Cerebellar cortex (tissue), 1 donor: ENCODE measurements around the gene GLRX3.

Experiments used
- DNase-seq: peaks from one replicate; pipeline ENCODE4 v3.0.0-alpha.2; 2015; ENCODE audit warnings: low spot score

The GLRX3 gene

GRCh38 chr10:130137659-130138478 is 1.7 kb downstream of the GLRX3 start:
- DNase-seq, result no peak

GRCh38 chr10:130138479-130138866 is 2.3 kb downstream of the GLRX3 start:
- DNase-seq, result no peak

DNA sequence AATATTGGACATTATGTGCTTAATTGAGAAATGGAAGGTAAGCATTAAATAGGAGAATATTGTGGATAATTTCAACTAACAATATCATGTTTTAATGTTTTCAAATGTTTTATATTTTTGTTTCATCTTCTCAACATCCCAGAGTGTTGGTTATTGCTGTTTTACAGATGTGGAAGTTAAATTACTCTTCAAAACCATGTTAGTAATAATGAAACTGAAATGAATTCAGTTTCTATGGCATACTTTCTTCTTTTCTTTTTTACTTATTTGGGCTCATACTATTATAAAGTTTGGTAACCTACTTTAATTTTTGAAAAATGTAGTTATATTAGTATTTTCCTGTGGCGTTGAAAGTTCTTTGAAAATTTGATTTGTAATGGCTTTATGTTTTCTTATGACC is 4.2 kb downstream of the GLRX3 start:
- DNase-seq, result no peak

DNA sequence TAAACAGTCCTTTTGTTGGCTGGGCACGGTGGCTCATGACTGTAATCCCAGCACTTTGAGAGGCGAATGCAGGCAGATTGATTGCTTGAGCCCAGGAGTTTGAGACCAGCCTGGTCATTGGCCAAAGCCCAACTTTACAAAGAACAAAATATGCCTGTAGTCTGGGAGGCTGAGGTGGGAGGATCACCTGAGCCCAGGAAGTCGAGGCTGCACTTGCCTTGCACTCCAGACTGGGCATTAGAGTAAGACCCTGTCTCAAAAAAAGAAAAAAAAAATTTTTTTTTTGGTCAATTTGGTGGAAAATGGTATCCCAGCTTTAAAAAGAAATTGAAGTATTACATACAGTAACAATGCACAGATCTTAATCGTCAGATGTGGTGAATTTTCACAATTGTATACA is 4.8 kb downstream of the GLRX3 start:
- no peak for DNase-seq

DNA sequence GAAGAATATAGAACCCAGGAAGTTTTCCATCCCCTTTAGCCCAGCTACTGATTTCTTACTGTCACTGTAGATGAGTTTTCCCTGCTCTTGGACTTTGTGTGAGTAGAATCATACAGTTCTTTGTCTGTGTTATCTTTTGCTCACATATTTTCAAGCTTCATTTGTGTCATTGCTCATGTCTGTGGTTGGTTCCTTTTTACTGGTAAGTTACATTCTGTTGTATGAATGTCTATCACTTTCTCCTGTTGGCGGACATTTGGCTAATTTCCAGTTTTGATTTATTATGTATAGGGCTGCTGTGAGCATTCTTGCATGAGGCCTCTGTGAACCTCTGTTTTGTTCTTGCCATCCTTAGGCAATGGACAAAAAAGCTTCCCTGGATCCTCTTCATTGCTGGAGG is 5.3 kb downstream of the GLRX3 start:
- no peak for DNase-seq

DNA sequence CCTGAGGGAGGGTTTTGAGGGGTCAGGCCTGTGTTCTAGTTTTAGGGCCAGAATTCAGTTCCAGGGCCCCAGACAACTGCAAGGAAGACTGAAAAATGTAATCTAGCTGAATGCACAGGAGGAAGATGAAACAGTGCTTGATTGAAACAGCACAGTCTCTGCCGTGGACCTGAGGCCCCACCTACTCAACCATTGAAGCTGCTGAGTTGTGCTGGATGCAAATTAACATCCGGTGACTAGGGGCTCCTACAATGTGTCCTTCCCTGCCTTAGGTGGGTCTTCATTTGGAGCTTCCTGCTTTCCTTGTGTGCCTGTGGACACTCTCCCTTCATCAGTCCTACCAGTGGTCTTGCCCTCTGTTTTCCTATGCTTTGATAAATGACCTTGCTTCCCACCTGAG is 5.7 kb downstream of the GLRX3 start:
- no peak for DNase-seq

DNA sequence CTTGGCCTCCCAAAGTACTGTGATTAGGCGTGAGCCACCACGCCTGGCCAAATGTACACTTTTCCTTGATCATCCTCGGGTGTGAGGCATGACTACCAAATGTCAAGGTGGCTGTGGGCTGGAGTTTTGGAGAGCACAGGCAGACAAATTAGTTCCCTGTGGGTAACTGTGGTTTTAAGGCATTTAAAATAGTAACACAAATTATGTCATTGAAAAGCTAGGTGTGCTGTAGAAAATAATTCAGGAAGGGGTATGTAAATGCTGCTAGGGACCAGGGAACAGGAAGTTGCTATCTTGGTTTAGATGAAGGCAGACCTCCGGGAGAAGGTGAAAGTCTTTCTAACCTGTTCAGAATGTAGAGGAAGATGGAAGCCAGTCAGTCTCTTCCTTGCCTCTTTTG is 9.9 kb downstream of the GLRX3 start:
- DNase-seq, result no peak

DNA sequence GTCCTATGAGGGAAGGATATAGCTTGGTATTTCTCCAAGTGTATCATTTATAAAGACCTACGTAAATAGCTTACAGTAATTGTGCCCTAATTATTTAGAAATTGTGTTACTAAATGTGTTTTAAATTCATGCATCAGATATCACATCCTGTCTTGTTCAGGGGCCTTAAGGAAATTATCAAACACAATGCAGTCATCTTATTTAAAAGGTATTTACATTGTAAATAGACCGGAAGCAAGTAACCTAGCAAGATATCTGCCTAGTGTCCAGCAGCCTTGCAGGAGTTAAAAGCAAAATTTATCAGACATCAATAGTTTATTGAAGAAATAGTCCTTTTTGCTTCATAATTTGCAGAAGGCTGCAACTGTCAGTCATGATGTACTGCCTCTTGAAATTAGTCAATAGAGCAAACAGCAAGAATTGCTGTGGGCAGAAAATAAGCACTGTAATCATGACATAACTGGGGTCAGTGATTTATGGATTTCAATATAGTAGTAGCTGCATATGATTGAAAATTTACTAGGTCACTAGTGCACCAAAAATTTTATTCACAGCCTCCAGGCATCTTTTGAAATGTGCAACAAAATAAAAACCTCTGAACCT is 23.1 kb downstream of the GLRX3 start:
- DNase-seq, result no peak

GRCh38 chr10:130160775-130161174 is 24.6 kb downstream of the GLRX3 start:
- peak; percentile 24 for DNase-seq

GRCh38 chr10:130161331-130161730 is 25.1 kb downstream of the GLRX3 start:
- DNase-seq, result no peak

DNA sequence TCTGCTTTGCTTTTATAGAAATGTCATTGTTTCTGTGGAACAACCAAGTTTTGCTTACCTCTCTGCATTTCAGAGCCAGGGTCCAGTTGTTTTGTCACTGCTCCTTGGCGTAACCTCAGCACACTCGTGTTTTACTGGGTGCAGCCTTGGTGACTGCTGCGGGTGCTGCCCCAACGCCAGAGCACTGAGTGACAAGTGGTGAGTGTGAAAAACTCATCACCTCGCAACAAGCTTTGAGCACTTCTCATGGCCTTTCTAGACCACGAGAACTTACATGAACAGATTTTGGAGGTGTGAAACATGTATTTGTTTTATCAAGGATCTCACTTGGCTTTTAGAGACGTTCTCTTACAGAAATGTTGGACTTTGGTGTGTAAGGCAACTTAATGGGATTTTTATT is 31.0 kb downstream of the GLRX3 start:
- DNase-seq, result no peak

DNA sequence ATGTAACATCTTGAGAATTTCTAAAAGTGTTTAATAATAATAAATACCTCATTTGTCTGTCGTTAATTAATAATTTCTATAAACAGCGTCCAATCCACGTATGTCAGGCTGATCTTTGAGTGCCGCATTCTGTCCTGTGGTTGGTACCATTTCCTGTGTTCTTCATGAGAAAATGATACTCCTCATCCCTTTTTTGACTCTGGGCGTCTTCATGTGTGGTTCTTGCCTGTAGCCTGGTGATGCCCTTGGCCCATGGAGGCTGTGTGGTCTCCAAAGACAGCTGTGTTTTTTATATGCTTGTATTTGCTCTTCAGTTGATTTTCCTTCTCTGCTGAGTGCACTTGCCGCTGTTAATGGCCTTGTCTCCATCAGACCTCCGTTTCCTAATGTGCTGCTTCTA is 31.5 kb downstream of the GLRX3 start:
- DNase-seq, result no peak

GRCh38 chr10:130169136-130169859 is 33.1 kb downstream of the GLRX3 start:
- DNase-seq, result no peak

DNA sequence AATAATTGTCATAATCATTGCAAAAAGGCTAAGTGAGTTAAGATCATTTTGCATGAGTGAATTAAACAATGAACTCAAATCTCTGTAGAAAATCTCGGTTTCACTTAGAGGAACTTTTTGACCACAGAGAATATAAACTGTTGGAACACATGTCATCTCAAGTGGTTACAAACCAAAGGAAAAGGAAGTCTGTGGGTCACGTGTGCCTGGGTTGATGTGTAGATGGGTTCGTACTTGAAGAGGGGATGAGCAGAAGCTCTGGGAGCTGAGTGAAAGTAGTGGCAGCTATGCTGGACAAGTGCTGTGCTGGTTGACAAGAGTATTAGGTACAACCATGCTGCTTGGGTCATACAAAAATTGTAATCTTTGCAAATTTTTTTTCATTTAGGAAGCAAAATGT is 35.0 kb downstream of the GLRX3 start:
- no peak for DNase-seq

DNA sequence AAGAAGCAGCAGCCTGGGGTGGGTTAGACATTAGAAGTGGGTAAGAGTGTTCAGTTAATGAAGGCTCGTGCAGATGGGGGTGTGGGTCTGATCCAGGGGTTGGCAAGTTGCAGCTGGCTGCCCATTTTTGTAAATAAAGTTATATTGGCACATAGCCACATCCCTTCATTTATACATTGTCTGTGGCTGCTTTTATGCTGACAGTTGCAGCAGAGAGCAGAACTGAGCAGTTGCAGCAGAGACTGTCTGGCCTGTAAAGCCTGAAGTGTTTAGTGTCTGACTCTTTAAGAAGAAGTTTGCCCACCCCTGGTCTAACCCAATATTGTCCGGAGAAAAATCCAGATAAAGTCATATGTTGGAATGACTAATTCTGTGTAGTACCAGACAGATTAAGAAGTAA is 38.1 kb downstream of the GLRX3 start:
- DNase-seq, result no peak

DNA sequence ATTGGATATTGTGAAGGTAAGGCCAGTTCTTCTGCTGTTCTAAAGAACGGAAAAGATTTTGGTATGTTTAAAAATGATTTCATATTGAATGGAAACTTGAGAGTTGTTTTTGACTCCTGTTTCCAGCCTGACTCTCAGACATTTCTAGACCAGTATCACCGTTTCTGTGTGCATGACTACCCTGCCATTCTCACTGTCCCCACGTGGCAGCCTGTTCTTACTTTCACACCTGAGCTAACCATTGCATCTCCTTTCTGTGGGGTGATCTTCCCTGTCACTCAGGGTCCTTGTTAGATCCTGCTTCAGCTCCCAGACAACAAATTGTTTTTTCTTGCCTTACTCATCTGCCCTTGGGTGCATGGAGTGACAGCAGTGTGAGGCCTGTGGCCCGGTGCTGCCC is 38.9 kb downstream of the GLRX3 start:
- no peak for DNase-seq

GRCh38 chr10:130177250-130177649 is 41.1 kb downstream of the GLRX3 start:
- DNase-seq, result no peak

GRCh38 chr10:130179640-130180039 is 43.4 kb downstream of the GLRX3 start:
- peak; percentile 76 for DNase-seq

GRCh38 chr10:130180416-130180815 is 44.2 kb downstream of the GLRX3 start:
- no peak for DNase-seq

GRCh38 chr10:130181858-130182257 is 45.7 kb downstream of the GLRX3 start:
- DNase-seq, result no peak

GRCh38 chr10:130185591-130185990 is 49.4 kb downstream of the GLRX3 start:
- DNase-seq, result no peak

DNA sequence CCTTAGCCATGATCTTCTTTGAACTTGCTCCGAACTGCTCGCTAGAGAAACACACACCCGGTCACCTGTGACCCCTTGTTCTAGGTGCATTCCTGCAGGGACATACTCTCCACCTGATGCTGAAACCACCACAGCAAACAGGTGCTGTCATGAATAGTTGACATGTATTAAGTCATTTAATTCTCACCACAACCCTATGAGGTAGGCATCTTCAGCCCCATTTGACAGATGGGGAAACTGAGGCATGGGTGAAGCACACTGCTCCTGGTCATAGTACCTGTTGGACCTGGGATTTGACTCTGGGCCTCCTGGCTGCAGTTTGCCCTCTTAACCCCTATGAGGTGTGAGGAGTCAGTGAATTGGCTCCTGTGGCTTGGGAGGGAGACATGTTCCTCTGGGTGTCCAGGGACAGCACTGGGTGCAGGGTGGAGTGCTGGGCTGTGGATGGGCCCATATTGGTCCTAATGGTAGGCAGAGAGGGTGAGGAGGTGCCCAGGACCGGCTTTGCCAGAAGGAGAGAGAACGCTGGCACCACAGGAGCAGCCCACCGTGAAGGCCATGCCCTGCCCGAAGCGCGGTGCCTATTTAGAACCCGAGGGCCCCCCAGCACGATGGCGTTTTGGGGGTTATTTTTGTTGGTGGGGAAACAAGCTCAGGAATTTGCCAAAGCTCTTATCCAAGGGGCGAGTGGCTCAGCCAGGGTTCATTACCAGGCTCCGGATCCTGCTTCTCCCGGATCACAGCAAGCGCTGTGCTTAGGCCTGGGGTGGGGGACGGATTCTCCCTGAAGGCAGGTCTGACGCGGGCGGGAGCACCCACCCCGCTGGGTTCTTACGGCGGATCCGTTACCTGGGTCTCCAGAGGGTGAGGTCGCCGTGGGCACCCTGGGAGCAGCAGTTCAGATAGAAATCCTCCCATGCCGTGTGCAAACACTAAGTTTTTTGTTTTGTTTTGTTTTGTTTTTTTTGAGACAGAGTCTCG is 52.3 kb downstream of the GLRX3 start:
- DNase-seq, result no peak
